ENCODE results near the gene TMCO2. TPM values are rescaled to one million over a fixed set of nuclear protein-coding genes. Genes with fewer than 3 reads are reported as not detected.

TMCO2 gene
- total RNA-seq, 1 donor from 2014 or later = not detected

DNA sequence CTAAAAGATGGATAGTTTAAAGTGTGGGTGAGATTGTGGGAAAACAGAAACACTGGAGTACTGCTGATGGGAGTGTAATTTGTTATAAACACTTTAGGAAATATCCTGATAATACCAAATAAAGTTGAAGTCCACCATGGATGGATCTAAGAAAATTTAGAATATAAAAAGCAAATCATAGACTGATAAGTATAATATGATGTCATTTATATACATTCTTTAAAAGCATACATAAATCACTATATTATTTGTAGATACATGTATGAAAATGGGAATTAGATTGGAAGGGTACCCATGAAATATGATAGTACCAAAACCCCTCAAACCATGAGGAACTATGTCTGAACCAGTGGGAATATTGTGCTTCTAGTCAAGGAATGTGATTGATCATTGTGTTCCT is 18.2 kb downstream of the TMCO2 start:
- Histone ChIP-seq H3K36me3 (peaks cover 85% of the 10 kb centered on the region), H3K4me1 (peaks cover 80% of the 10 kb centered on the region), H3K4me3 (peak overlapping the region; percentile 33), H3K9me3 (replicated peaks) (no peaks in the 10 kb centered on the region), H3K27me3 (ENCODE audit: low read depth) (no peaks in the 10 kb centered on the region), H3K27ac (replicated peaks) (peak overlapping the region; percentile 82)
- TF ChIP-seq, protein P1, sequence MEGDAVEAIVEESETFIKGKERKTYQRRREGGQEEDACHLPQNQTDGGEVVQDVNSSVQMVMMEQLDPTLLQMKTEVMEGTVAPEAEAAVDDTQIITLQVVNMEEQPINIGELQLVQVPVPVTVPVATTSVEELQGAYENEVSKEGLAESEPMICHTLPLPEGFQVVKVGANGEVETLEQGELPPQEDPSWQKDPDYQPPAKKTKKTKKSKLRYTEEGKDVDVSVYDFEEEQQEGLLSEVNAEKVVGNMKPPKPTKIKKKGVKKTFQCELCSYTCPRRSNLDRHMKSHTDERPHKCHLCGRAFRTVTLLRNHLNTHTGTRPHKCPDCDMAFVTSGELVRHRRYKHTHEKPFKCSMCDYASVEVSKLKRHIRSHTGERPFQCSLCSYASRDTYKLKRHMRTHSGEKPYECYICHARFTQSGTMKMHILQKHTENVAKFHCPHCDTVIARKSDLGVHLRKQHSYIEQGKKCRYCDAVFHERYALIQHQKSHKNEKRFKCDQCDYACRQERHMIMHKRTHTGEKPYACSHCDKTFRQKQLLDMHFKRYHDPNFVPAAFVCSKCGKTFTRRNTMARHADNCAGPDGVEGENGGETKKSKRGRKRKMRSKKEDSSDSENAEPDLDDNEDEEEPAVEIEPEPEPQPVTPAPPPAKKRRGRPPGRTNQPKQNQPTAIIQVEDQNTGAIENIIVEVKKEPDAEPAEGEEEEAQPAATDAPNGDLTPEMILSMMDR (IDR thresholded peaks at IDR 0.05; ENCODE audit: borderline replicate concordance) = no peak
- no peak for DNase-seq
- intact Hi-C loops (cut with micrococcal nuclease) = no loop called here

DNA sequence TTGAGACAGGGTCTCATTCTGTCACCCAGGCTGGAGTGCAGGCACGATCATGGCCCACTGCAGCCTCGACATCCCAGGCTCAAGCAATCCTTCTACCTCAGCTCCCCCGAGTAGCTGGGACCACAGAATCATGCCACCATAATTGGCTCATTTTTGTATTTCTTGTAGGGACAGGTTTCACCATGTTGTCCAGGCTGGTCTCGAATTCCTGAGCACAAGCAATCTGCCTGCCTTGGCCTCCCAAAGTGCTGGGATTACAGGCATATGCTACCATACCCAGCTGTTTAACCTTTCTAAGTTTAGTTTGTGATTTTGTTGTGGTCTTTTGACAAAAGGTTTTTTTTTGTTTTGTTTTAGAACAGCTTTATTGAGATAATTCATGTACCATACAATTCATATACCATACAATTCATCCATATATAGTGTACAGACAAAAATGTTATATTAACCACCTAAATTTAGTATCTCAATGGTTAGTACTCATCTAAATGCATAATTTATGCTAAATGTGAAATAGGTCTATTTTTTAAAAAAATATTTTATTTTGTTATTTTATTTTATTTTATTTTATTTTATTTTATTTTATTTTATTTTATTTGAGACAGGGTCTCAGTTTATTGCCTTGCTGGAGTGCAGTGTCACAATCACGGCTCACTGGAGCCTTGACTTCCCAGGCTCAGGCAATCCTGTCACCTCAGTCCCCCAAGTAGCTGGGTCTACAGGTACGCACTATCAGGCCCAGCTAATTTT is 19.2 kb downstream of the TMCO2 start:
- no peak for DNase-seq
- intact Hi-C loops (cut with micrococcal nuclease) = no loop called here
- TF ChIP-seq, protein P1 (IDR thresholded peaks at IDR 0.05; ENCODE audit: borderline replicate concordance) = no peak
- H3K36me3 ChIP-seq = peaks cover 85% of the 10 kb centered on the region
- H3K27ac ChIP-seq (replicated peaks) = peak overlapping the region; percentile 82
- peak overlapping the region; percentile 33 for H3K4me3 ChIP-seq
- H3K27me3 ChIP-seq (ENCODE audit: low read depth) = no peaks in the 10 kb centered on the region
- no peaks in the 10 kb centered on the region for H3K9me3 ChIP-seq (replicated peaks)
- H3K4me1 ChIP-seq = peaks cover 70% of the 10 kb centered on the region

DNA sequence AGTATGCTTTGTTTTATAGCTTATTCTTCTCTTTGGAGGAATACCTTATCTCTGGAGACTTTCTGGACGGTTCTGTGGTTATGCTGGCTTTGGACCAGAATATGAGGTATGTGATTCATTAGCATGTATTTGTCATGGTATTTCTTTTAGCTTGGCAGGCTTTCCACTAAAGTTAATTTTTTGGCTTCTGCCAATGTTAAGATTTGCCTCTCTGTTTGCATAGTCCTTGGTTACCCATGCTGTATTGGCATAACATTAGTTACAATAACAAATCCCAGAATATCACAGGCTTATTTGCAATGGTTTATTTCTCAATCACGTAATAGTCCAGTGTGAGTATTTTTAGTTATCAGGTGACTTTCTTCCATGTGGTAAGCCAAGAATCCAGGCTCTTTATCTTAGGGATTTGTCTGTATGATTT is 20.0 kb downstream of the TMCO2 start:
- intact Hi-C loops (cut with micrococcal nuclease) = no loop called here
- Histone ChIP-seq H3K4me1 (peaks cover 61% of the 10 kb centered on the region), H3K27ac (replicated peaks) (peak overlapping the region; percentile 82), H3K27me3 (ENCODE audit: low read depth) (no peaks in the 10 kb centered on the region), H3K4me3 (peak overlapping the region; percentile 33), H3K9me3 (replicated peaks) (no peaks in the 10 kb centered on the region), H3K36me3 (peaks cover 85% of the 10 kb centered on the region)
- DNase-seq = no peak
- TF ChIP-seq, protein P1 (IDR thresholded peaks at IDR 0.05; ENCODE audit: borderline replicate concordance) = no peak

DNA sequence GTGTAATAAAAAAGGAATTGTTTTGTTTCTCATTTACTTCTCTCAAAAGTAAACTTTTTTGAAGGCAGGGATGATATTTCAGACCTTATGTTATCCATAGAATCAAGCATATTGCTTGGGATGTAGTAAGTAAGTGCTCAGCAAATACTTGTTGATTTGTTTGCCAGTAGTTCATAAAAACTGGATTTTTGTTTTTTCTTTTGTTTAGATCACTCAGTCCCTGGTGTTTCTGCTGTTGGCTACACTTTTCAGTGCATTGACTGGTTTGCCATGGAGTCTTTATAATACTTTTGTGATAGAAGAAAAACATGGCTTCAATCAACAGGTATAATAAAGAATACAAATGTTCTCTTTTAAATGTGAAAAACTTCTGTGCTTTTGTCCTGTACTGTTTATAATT is 20.5 kb downstream of the TMCO2 start:
- Histone ChIP-seq H3K36me3 (peaks cover 85% of the 10 kb centered on the region), H3K9me3 (replicated peaks) (no peaks in the 10 kb centered on the region), H3K27ac (replicated peaks) (peak overlapping the region; percentile 82), H3K4me1 (peaks cover 57% of the 10 kb centered on the region), H3K27me3 (ENCODE audit: low read depth) (no peaks in the 10 kb centered on the region), H3K4me3 (no peak overlapping the region)
- no peak for DNase-seq
- intact Hi-C loops (cut with micrococcal nuclease) = no loop called here
- TF ChIP-seq, protein P1 (IDR thresholded peaks at IDR 0.05; ENCODE audit: borderline replicate concordance) = no peak

DNA sequence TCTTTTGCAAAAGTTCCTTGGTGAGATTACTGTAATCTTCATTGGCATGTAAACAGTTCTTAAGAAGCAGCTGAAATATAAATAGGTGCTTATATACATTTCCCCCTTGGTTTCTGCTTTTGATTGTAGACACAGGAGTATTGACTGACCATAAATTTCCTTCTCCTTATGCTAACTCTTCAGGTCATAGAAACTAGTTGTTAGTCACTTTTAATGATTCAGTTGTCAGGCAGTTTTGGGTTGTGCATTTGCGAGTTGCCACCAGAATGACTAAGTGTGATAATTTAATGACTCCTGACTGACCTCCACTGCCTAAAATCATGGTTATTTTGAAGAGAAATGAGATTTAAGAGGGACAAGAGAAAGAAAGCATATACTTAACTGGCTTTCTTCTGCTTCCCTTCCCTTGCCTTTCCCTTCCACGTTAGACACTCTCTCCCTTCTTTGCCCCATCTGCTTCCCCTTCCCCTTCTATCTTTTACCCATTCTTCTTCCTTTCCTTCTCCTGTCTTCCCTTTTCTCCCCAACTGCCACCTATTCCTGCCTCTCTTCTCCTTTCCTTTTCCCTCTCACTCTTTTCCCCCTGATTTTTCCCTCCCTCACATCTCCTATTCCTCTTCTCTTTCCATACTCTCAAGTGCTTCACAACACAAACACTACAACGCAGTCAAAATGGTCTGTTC is 22.6 kb downstream of the TMCO2 start:
- no peaks in the 10 kb centered on the region for H3K27me3 ChIP-seq (ENCODE audit: low read depth)
- no peak for DNase-seq
- peak overlapping the region; percentile 22 for H3K27ac ChIP-seq (replicated peaks)
- H3K9me3 ChIP-seq (replicated peaks) = no peaks in the 10 kb centered on the region
- TF ChIP-seq, protein P1 (IDR thresholded peaks at IDR 0.05; ENCODE audit: borderline replicate concordance) = no peak
- H3K36me3 ChIP-seq = peaks cover 84% of the 10 kb centered on the region
- no peak overlapping the region for H3K4me3 ChIP-seq
- intact Hi-C loops (cut with micrococcal nuclease) = no loop called here
- H3K4me1 ChIP-seq = peaks cover 47% of the 10 kb centered on the region

Data from left ventricle myocardium inferior (tissue), 1 donor.